Epithelial cell of esophagus (primary cell): ENCODE results near the gene UQCR10.

Experiments
- DNase-seq: peaks from one replicate; pipeline ENCODE4 v3.0.0; 2010; ENCODE audit warnings: low read depth
- H3K4me3 ChIP-seq: 2 replicates; pipeline ENCODE4 v1.5.1; 2011; ENCODE audit warnings: mild to moderate bottlenecking, low read length, control low read depth
- CTCF ChIP-seq: IDR thresholded peaks from 2 replicates; pipeline ENCODE4 v1.5.1; 2011; ENCODE audit warnings: low read depth, mild to moderate bottlenecking, low read length, control low read depth, inconsistent platforms; ENCODE audit not compliant: insufficient read depth; ENCODE audit errors: missing control alignments

Gene UQCR10

GRCh38 chr22:29787371-29787980 is 20.3 kb downstream of the UQCR10 start:
- peak; percentile 82 for DNase-seq
- TF ChIP-seq CTCF: no peak

GRCh38 chr22:29788339-29789279 is 21.4 kb downstream of the UQCR10 start:
- DNase-seq: no peak
- no peak overlapping the region for H3K4me3 ChIP-seq
- TF ChIP-seq CTCF: no peak

More at GRCh38 chr22:29787371-29787980, 20.3 kb downstream of the UQCR10 start:
- no peak overlapping the region for H3K4me3 ChIP-seq

GRCh38 chr22:29790061-29790460 is 22.9 kb downstream of the UQCR10 start:
- no peak for TF ChIP-seq CTCF
- no peak for DNase-seq
- H3K4me3 ChIP-seq: no peak overlapping the region

GRCh38 chr22:29793396-29793795 is 26.2 kb downstream of the UQCR10 start:
- no peak for TF ChIP-seq CTCF
- H3K4me3 ChIP-seq: no peak overlapping the region
- no peak for DNase-seq

- DNase-seq: no peak
- no peak for TF ChIP-seq CTCF
- no peak overlapping the region for H3K4me3 ChIP-seq
These were observed 28.5 kb downstream of the UQCR10 start for GRCh38 chr22:29795663-29796062.

GRCh38 chr22:29797351-29797750 is 30.2 kb downstream of the UQCR10 start:
- TF ChIP-seq CTCF: no peak
- no peak overlapping the region for H3K4me3 ChIP-seq
- DNase-seq: no peak
